Muscle of back (tissue), 11 donors: Measurements from ENCODE around the gene COTL1. TPM values are rescaled to one million over a fixed set of nuclear protein-coding genes. Genes with fewer than 3 reads are reported as not detected.
"Not testable (repeated sequence)": the region's sequence is repeated elsewhere in the genome, so short reads cannot be mapped to it uniquely, and the experiment has no call there.

Source experiments
- DNase-seq, 3 donors: peaks; one replicate each; pipeline versions ENCODE4 v3.0.0 to v3.0.0-alpha.2; 2013
- polyA plus RNA-seq, 10 donors: library from polyadenylated mRNA; unstranded; fragments of 120-200 nt; gene quantifications; one replicate each; pipeline ENCODE4 v1.2.1, GENCODE V29; 2013; ENCODE audit not compliant: insufficient read length in 10 of 10

Gene COTL1
- polyA plus RNA-seq, 10 donors = 23.0 to 43.3 (median 28.5) TPM

DNA sequence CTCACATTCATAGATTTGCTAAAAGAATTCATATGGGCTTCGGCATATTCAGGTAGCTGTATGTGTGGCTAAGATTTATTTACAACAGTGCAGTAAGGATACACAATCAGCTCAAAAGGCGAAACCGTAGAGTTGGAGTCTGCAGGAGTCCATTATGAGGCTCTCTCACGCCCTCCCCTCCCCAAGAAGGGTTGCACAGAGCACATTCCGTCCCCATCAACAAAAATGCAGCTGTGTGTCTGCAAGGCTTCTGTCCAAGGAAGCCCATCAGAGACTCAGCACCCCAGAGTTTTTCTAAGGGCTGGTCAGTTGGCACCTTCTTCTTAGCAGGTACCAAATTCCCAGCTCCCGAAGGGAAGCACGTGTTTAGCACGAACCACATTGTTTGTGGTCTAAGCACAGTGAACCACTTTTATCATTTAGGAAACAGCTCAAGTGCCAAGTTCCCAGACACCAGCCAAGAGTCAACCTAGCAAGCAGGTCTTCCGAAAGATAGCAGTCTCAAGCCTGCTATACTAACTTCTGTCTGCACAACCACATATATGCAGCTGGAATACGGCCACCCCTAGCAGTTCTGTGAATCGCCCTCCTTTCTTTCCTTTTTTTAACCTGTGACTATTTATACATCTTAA, 84.9 kb downstream of the COTL1 start:
- no peak for DNase-seq

DNA sequence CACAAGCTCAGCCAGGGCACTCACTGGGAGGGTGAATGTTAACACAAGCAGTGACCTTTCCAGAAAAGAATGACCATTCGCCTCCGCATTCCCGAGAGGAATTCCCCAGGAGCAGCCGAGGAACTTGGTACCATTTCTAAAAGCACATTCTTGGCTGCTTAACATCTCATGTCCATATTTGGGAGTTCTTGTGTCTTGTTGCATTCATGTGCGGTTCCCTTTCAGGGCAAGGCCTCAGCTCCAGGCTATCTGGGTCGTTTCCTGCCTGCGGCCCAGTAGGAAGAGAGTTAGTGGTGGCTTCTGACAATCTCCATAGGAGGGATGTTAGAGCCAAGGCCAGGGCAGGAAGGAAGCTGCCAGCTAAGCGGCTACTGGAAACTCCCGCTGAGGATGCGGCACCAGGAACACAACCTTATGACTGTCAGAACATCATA, 85.6 kb downstream of the COTL1 start:
- DNase-seq = peak; percentile 77 to 90 (median 86)

DNA sequence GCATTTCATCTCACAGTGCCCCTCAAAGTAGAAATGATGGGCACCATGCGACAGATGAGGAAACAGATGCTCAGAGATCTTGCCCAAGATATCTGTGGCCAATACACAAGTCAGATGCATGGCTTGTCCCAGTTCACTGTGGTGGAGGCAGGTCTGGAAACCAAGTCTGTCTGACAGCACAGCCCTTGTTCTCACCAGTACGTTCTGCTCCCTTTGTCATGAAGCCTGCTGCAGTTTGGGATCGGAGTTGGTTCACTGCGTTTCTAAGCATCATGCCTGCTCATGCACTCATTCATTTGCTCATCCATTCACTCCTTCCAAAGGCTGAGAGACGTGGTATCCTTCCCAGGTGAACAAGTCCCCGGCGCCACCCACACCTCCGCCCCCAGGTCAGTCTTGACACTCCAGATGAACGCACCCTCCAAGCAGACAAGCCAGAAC, 86.2 kb downstream of the COTL1 start:
- DNase-seq = no peak

DNA sequence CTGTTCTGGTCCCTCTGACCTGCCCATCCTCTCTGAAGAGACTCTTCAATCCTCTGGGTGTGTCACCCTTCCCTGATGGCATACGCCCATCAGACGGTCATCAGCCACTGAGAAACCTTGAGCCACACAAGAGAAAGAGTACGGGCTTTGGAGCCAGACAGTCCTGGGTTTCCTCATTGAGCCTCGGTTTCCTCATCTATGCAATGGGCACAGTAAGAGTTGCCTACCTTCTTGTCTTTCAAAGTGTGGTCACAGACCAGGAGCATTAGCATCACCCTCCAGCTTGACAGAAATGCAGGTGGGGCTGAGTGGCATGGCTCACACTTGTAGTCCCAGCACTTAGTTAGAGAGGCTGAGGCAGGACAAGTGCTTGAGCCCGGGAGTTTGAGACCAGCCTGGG, 87.3 kb downstream of the COTL1 start:
- DNase-seq = no peak

DNA sequence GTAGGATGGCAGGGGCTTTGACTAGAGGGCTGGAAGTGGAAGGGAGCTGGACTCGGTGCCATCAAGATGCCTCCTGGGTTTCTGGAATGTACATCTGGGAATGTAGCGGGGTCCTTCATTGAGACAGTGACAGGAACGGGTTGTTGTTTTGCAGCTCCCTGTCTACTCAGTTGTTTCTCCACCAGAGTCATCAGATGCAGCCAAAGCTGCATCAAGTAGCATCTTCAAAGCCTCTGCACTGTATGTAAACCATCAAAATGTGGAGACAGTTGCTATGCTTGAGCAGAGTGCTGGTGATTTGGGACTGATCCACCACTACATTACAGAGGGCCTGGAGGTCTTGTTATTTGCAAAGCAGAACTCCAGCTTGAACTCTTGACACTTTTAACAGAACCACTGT, 88.3 kb downstream of the COTL1 start:
- no peak for DNase-seq

DNA sequence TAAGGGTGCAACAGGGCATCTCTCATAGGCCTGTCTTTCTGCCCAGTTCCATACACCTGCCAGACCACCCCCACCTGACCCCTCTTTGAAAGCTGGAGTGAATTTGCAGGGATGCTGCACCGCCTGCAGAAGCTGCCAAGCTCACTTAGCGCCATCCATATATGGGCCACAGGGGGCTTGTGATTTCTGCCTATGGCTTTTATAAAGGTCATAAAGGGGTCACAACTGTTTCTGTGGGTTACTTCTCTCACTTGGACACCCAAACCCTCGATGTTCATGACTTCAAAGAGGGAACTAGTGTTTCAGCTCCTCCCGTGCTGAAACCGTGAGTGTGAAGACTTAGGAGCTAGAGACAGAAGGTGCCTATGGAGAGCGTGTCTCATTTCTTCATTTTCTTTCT, 89.6 kb downstream of the COTL1 start:
- no peak for DNase-seq

DNA sequence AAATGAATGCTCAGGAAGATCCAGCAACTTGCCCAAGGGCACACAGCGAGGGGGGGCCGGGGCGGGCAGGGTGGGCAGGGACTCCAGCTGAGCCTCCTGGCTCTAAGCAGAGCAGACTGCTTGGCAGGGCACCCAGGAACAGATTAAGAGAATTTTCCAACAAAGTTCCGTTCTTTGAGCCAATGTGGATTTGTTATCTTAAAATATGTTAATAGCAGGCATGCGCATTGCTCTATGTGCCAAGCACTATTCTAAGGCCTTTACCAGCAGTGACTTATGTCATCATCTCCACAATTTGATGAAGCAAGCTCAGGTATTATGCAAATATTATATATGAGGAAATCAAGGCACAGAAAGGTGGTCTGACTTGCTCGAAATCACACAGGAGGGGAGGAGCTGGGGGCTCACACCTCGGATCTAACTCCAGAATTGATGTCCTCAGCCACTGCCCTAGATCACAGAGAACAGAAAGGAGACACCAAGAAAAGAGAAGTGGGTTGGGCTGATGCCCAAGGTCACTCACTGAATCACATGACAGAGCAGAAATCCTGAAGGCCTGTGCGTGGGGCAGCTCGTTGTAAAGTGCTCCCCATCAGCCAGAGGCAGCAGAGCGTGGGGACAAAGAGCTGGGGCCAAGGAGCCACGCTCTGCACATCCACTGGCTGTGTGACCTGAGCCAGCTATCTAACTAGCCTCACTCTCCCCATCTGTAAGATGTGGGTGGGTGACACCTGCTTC, 90.2 kb downstream of the COTL1 start:
- no peak for DNase-seq

DNA sequence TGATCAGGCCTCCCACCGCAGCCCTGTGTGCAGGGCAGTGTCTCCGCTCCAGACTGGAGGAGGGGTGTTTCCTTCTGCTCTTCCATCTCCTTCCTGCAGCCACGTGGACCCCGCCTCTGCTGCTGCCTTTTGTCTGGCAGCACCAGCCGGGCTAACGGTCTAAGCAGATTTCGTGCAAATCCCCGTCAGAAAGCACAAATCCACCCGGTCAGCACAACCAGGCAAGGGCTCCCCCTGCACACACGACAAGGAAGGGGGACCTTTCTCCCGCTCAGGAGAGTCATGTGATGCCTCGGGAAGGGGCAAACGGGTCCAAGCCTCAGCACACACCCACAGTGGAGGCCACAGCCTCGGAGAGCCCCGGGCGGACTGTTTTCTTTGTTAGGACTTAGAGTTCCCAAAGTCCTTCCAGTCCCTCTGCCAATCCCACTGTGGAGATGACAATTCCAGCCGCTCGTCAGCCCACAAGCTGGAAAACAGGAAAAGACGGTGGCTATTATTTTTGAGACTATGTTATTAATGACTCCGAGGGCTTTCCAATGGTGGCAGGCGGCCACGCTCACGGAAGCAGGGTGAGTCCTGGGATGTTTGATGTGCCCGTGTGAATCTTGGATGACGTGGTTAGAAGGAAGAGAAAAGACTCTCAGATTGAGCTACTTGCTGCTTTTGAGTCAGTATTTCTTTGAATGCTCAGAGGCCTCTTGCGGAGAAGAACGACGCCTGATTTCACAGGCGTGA, 90.9 kb downstream of the COTL1 start:
- peak in 2 of 3 donors; percentile 70 to 82 for DNase-seq

DNA sequence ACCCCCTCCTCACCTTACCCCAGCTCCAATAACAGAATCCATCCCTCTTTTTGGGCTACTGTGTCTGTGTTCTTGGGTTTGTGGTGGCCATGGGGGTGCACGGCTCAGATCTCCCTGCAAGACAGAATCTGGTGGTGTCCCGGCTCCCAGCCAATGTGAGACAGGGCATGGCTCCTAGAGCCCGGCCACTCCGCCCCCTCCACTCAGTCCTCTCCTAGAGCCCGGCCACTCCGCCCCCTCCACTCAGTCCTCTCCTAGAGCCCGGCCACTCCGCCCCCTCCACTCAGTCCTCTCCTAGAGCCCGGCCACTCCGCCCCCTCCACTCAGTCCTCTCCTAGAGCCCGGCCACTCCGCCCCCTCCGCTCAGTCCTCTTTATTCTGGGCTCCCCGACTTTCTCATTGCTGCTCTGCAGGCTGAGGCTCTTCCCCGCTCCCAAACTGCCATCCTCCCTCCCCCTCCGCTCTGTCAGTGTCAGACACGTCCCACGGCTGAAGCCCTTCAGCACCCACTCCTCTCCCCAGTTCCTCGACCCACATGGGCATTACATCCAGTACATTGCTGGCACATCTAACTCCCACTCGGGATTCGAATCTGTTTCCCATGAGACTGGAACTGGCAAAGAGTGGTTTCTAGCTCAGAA, 92.8 kb downstream of the COTL1 start:
- DNase-seq = not testable (repeated sequence)

DNA sequence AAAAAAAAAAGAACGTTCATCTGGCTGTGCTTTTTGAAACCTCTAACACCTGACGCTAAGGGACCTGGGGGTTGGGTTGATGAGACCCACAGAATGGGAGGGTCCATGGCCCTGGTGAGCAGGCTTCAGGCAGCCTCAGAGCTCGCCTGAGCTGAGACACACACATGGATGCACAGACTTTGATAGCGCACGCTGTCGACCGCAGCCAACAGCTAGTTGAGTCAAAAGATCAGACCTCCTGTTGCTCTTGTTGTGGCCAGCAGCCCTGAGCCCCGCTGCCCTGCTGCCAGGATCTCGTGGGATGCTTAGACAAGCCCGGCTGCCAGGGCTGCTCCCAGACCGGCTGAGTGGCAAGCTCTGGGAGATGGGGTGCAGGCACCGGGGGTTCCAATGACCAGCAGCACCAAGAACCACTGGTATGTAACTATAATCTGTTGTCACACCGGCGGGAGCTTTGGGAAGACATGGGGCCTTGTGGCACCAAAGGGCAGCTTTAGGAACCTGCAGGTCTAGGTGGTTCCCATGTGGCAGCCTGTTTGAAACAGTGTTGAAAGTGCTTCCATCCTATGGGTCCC, 93.4 kb downstream of the COTL1 start:
- no peak for DNase-seq

DNA sequence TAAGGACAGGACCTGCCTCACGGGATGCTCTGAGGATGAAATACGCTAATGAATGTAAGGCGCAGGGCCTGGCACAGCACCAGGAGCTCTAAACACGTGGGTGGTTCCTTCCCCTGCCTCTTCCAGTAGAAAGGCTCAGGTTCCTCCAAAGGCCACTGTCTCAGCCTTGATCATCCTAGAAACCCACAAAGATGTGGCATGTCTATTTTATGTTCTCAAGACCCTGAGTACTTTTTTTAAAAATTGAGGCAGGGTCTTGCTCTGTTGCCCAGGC, 96.4 kb downstream of the COTL1 start:
- no peak for DNase-seq

DNA sequence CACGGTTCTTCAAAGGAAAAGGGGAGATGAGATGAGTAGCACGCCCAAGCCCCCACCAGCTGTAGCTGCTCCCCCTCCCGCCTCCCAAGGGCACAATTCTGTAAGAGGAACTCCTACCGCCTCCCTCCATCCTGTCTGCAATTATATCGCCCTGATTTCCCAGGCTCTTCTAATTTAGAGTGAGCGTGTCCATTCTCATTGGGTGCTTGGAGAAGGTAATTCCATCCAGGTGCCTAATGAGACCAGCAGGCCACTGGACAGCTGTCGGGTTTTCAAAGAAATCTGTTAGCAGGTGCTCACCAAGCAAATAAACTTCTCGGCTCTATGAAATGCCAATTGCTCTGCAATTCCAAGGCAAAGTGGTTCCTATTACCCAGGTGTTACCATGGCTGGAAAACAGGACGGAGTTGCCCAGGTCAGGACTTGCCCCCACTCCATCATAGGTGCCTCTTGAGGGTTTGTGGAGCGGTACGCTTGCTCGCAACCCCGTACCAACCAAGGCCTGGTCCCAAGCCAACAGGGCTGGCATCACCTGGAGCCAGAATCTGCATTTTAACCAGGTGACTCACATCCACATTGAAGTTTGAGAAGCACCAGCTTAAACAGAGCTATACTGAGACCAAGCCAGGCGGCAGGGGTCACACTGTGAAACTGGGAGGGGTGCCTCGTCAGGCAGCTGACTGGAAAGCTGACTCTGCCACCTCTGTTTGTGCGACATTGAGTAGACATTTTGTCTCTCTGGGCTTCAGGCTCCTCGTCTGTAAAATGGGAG, 97.0 kb downstream of the COTL1 start:
- no peak for DNase-seq

DNA sequence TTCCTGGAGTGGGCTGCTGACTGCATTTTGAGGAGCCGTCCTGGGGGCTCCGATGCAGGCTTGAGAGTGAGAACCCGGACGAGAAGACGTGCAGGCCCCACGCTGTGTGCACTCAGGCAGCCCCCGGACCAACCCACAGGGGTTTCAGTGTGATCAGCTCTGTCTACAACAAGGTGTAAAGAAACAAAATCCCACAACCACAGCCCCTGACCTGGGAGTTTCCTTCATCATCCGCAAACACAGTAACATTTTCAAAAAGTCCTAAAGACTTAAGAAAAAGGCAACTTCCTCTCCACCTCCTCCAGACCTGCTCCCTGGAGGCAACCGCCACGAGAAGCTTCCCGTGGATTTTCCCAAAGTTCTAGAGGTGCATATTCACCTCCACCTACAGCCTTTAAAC, 98.0 kb downstream of the COTL1 start:
- no peak for DNase-seq

DNA sequence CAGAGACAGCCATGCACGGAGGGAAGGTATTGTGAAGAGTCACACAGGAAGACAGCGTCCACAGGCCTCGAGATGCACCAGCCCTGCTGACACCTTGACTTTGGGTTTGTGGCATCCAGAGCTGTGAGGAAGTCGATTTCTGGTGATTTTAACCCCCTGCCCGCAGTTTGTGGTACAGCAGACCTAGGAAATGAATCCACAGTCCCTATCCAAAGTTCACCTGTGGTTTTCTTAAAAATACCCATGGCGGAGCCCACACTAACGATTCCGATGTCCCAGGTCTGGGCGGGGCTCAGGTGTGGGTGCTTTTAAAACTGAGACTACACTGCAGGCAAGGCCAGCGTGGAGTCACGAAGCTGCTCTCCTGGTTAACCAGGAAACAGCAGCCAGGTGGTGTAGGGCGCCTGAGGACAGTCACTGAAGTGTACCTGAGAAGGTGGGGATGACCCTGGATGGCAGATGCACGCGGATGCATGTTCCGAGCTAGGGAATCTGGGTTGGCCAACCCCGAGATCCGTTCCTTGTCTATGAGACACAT, 99.0 kb downstream of the COTL1 start:
- DNase-seq = no peak

DNA sequence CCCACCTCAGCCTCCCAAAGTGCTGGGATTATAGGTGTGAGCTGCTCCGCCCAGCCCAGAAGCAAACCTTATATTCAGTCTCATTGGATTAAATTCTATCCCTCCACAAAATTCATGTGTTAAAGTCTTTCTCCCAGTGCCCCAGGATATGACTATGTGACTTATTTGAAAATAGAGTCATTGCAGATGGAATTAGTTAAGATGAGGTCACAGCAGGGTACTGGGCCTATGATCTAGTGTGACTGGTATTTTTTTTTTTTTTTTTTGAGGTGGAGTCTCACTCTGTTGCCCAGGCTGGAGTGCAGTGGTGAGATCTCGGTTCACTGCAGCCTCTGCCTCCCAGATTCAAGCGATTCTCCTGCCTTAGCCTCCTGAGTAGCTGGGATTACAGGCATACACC, 99.7 kb downstream of the COTL1 start:
- DNase-seq = not testable (repeated sequence)

DNA sequence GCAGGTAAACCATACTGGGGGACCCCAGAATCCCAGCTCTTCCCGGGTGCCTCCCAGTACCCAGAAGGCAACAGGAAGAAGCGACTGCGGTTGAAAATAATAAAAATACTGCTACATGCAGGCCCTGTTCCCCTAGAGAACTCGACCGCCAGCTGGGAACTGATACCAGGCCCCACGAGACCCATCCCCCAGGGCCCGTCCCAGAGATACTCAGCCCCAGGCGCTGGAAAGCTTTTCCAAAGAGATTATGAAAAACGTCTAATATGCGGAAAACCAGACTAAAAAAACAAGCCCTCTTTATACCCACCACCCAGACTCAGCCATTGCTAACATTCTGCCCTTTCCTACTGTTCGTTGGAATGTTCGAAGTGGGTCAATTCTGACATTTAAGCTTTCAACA, 100.5 kb downstream of the COTL1 start:
- no peak for DNase-seq

Other genes with a start within 250 kb of the COTL1 start
- gene ATP2C2, start 249.5 kb downstream of the COTL1 start, polyA plus RNA-seq = 1 to 10 TPM in 3 of 10 donors, under 1 TPM in 7; 0.27 to 1.9 (median 0.44) TPM
- gene MEAK7, start 113.4 kb downstream of the COTL1 start, polyA plus RNA-seq = 10 to 100 TPM in 3 of 10 donors, 1 to 10 TPM in 7; 8.9 to 13.8 (median 9.7) TPM
- gene KLHL36, start 30.4 kb upstream of the COTL1 start, polyA plus RNA-seq = 10 to 100 TPM; 10.1 to 16.7 (median 13.7) TPM
- gene USP10, start 81.9 kb upstream of the COTL1 start, polyA plus RNA-seq = 10 to 100 TPM; 53.1 to 79.2 (median 64.1) TPM
- 1 to 10 TPM; 4.1 to 8.8 (median 6.8) TPM for gene CRISPLD2, start 201.9 kb upstream of the COTL1 start, polyA plus RNA-seq